ENCODE measurements around the gene SERPINA1. TPM values are rescaled to one million over a fixed set of nuclear protein-coding genes. Genes with fewer than 3 reads are reported as not detected.

SERPINA1 gene
- total RNA-seq, 1 experiment from 2014 or later, result 0.92 TPM

- in situ Hi-C loops (cut with HindIII; ENCODE audit: low pct_unique_long_range_greater_than_20kb, low sequenced_read_pairs), result no loop called here
- DNase-seq (ENCODE audit: low read depth, low spot score), result no peak
Measured at GRCh38 chr14:94403312-94403932, 15.0 kb upstream of the SERPINA1 start.

DNA sequence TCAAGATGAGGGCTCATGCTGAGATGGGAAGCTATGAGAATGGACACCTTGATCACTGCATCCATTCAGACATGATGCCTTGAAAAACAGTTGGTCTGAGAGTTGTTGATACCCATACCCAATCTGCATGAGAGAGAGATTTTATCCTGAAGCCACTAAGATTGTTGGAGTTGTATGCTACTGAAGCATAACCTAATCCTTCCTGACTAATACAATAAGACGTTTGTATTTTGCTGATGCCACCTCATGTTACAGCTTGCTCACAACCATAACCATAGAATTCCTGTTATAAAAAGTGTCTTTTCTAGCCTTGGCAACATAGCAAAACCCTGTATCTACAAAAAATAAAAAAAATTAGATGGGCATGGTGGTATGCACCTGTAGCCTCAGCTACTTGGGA lies 12.7 kb upstream of the SERPINA1 start:
- in situ Hi-C loops (cut with HindIII; ENCODE audit: low pct_unique_long_range_greater_than_20kb, low sequenced_read_pairs), result no loop called here
- DNase-seq (ENCODE audit: low read depth, low spot score), result peak; percentile 41

DNA sequence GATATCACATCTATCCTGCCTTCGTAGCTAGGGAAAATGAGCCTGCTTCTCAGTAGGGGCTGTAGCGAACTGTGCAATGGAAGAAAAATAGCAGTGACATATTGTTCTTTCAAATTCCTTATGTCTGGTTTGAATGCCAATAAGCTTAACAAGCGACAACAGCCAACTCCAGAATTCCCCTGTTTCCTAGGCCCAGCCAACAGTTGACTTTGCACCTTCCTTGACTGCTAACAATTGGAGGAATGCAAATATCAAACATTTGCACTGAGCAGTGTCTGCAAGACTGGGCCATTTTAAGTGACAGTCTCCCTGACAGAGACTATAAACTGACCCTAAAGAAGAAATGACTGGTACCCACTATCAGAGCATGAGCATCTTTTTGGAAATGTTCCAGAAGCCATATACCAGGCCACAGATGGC lies 12.0 kb upstream of the SERPINA1 start:
- in situ Hi-C loops (cut with HindIII; ENCODE audit: low pct_unique_long_range_greater_than_20kb, low sequenced_read_pairs), result no loop called here
- no peak for DNase-seq (ENCODE audit: low read depth, low spot score)

- in situ Hi-C loops (cut with HindIII; ENCODE audit: low pct_unique_long_range_greater_than_20kb, low sequenced_read_pairs), result no loop called here
Measured at GRCh38 chr14:94398536-94398935, 10.1 kb upstream of the SERPINA1 start.

DNA sequence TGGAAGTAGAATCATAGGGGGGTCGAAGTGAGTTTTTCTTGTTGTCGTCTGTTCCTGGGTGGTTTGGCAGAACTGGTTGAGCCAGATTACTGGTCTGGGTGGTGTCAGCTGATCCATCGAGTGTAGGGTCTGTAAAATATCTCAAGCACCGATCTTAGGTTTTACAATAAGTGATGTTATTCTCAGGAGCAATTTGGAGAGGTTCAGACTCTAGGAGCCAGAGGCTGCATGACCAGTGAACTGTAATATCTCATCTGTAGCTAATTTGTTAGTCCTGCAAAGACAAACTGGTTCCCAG lies 9.7 kb upstream of the SERPINA1 start:
- in situ Hi-C loops (cut with HindIII; ENCODE audit: low pct_unique_long_range_greater_than_20kb, low sequenced_read_pairs), result no loop called here
- no peak for DNase-seq (ENCODE audit: low read depth, low spot score)

More at GRCh38 chr14:94398536-94398935, 10.1 kb upstream of the SERPINA1 start:
- DNase-seq (ENCODE audit: low read depth, low spot score), result no peak

DNA sequence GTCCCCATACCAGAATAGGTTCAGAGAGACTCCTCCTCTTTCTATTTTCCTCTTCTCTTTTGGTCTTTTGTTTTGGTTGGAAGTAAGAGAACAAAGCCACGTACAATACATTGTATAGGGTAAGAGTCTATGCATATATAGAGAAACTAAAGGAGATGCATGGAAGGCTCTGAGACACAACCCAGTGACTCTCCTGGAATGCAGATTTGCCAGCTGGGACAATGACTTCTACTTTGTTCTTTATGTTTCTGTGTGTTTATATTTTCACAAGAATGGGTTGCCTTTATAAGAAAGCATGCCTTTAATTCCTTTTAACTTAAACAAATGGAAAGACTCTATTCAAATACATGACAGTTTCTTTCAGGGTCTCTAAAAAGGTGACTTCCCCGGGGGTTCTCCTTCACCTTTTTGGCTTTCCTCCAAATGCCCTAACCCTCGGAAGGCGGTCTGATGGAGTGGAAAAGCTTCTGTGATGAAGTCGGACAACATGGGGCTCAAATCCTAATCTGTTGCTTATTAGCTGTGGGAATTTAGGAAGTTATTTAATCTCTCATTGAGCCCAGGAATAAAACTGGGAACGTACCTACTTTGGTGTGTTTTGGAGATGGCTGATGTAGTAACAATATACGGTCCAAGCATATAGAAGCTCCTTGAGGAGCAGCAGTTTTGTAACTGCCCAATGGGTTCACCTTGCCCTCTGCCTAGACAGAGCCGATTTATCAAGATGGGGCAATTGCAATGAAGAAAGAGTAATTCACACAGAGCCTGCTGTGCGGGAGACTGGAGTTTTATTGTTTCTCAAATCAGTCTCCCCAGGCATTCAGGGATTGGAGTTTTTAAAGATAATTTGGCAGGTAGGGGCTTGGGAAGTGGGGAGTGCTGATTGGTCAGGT lies 9.1 kb upstream of the SERPINA1 start:
- in situ Hi-C loops (cut with HindIII; ENCODE audit: low pct_unique_long_range_greater_than_20kb, low sequenced_read_pairs), result no loop called here
- no peak for DNase-seq (ENCODE audit: low read depth, low spot score)

DNA sequence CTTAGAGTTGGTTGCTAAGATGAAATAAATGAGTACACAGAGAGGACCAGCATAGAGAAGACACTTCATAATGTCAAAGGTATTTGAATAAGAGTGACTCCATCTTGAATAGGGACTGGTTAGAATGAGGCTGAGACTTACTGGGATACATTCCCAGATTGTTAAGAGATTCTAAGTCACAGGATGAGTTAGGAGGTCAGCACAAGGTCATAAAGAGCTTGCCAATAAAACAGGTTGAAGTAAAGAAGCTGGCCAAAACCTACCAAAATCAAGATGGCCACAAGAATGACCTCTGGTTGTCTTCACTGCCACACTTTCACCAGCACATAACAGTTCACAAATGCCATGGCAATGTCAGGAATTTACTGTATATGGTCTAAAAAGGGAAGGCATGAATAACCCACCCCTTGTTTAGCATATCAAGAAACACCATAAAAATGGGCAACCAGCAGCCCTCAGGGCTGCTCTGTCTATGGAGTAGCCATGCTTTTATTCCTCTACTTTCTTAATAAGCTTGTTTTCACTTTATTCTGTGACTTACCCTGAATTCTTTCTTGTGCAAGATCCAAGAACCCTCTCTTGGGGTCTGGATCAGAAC lies 8.3 kb upstream of the SERPINA1 start:
- no peak for DNase-seq (ENCODE audit: low read depth, low spot score)
- in situ Hi-C loops (cut with HindIII; ENCODE audit: low pct_unique_long_range_greater_than_20kb, low sequenced_read_pairs), result no loop called here

GRCh38 chr14:94395888-94396574 lies 7.6 kb upstream of the SERPINA1 start:
- in situ Hi-C loops (cut with HindIII; ENCODE audit: low pct_unique_long_range_greater_than_20kb, low sequenced_read_pairs), result no loop called here
- DNase-seq (ENCODE audit: low read depth, low spot score), result peak; percentile 34

GRCh38 chr14:94395282-94395887 lies 7.0 kb upstream of the SERPINA1 start:
- in situ Hi-C loops (cut with HindIII; ENCODE audit: low pct_unique_long_range_greater_than_20kb, low sequenced_read_pairs), result no loop called here
- no peak for DNase-seq (ENCODE audit: low read depth, low spot score)

GRCh38 chr14:94394581-94395207 lies 6.3 kb upstream of the SERPINA1 start:
- no peak for DNase-seq (ENCODE audit: low read depth, low spot score)
- in situ Hi-C loops (cut with HindIII; ENCODE audit: low pct_unique_long_range_greater_than_20kb, low sequenced_read_pairs), result no loop called here

DNA sequence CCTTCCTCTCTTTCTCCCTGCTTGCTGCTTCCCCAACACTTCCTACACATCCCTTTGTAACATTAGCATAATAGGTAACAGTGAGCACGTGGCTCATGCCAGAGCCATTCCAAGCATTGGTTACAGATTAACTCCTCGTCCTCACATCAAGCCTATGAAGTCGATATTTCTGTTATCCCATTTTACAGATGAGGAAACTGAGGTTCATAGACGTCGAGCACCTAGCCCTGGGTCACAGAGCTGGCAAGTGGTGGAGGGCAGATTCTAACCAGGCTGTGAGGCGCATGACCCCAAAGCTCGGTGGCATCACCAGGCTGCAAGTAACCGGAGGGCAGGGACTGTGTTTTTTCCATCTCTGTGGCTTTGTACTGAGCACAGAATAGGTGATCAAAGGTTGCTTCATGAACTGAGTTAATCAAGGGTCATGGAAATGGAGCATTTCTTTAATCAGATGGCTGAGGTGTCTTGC lies 5.7 kb upstream of the SERPINA1 start:
- in situ Hi-C loops (cut with HindIII; ENCODE audit: low pct_unique_long_range_greater_than_20kb, low sequenced_read_pairs), result no loop called here

GRCh38 chr14:94393474-94393873 lies 5.1 kb upstream of the SERPINA1 start:
- in situ Hi-C loops (cut with HindIII; ENCODE audit: low pct_unique_long_range_greater_than_20kb, low sequenced_read_pairs), result no loop called here
- no peak for DNase-seq (ENCODE audit: low read depth, low spot score)

More for the DNA sequence above, 5.7 kb upstream of the SERPINA1 start:
- DNase-seq (ENCODE audit: low read depth, low spot score), result no peak

DNA sequence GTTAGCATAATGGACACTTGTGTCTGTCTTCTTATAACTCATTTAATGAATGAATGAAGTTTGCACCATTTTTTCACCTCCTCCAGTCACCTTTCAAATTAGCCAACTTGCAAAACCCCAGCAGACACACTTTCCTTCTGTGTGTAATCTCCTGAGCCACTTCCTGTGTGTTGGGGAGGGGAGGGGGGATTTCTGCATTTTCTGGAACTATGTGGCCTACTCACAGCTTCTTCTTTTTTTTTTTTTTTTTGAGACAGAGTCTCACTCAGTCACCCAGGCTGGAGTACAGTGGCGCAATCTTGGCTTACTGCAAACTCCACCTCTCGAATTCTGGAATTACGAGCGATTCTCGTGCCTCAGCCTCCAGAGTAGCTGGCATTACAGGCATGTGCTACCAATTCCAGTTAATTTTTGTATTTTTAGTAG lies 4.1 kb upstream of the SERPINA1 start:
- no peak for DNase-seq (ENCODE audit: low read depth, low spot score)
- in situ Hi-C loops (cut with HindIII; ENCODE audit: low pct_unique_long_range_greater_than_20kb, low sequenced_read_pairs), result no loop called here

- in situ Hi-C loops (cut with HindIII; ENCODE audit: low pct_unique_long_range_greater_than_20kb, low sequenced_read_pairs), result no loop called here
- DNase-seq (ENCODE audit: low read depth, low spot score), result no peak
Measured at GRCh38 chr14:94391281-94391975, 3.0 kb upstream of the SERPINA1 start.

DNA sequence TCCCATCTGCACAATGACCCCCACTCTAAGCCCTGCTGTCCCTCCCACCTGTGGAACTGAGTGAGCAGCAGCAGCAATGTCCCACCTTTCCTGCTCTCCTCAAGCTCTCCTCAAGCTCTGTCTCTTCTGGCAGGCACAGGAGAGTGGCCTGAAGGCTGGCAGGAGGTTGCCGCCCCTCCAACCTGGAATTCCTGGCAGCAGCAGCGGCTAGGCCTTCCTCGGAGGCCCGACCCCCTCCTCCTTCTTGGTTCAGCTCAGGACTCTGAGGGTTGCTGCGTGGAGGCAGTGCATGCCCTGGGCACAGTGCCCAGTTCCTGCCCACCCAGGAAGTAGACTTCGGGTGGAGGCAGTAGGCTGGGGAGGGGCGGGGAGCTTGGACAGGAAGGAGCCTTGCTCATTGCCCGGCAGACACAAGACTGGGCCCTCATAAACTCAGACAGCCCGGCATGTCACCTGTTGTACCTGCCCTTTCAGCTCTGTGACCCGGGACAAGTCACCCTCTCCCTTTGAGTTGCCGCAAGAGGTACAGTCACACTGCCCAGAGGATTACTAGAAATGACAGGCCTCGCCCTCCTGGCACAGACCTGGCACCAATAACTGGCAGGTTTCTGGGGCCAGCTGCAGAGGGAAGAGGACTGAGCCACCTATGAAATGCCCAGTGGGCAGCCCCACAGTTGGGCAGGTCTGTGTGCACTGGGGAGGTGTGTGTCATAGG lies 2.1 kb upstream of the SERPINA1 start:
- no peak for DNase-seq (ENCODE audit: low read depth, low spot score)
- in situ Hi-C loops (cut with HindIII; ENCODE audit: low pct_unique_long_range_greater_than_20kb, low sequenced_read_pairs), result no loop called here

- in situ Hi-C loops (cut with HindIII; ENCODE audit: low pct_unique_long_range_greater_than_20kb, low sequenced_read_pairs), result no loop called here
- DNase-seq (ENCODE audit: low read depth, low spot score), result no peak
Measured at GRCh38 chr14:94389731-94390371, 1.4 kb upstream of the SERPINA1 start.
